ENCODE measurements around the gene FBXO17.
"Not testable (repeated sequence)": the region's sequence is repeated elsewhere in the genome, so short reads cannot be mapped to it uniquely, and the experiment has no call there.

FBXO17 gene

DNA sequence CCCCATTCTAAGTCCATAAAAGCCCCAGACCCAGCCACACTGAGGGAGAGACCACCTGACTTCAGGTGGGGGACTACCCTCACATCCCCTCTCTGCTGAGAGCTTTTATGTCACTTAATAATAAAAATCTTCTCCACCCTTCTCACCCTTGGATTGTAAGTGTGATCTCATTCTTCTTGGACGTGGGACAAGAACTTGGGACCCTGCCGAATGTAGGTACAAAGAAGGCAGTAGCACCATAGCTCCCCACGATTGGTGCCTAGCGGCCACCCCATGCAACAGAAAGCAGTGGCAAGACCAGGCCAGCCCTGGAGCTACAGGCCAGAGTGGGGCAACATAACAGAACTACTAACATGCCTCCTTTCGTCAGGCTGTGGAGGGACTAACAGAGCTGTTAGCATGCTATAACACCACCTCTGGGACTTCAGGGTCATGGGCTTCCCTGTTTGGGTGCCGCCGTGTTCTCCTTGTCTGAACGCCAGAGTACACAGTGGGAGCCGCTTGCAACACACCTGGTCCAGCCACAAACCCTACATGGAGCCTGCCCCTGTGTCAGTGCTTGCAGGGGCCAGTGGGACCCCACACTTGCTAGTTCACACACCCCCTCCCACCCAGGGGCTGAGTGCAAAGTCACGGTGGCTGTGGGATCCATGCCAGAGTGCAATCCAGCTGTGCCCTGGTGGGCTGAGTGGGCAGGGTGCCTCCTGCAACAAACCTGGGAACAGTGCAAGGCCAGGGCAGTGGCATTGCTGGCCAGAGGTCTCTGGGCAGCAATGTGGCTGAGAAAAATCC, 5.2 kb upstream of the FBXO17 start:
- DNase-seq (ENCODE audit: low read depth in 2 of 3, low spot score in 1 of 3): no peak

DNA sequence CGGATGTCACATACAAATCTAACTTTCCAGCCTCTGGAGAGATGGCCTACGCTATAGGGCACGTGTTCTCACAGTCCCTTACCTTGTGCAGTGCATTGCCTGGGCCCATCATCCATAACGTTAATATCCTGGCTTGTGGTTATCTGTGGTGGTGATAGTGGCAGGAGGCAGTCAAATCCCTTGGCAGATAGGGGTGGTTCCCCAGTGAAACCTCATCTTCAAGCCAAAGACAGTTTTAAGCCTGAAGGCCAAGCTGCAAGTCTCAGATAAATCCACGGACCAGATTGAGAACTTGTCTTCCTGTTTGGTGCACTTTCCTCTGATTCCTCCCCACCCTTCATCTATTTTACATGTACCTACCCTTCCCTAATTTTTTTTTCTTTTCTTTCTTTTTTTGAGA, 4.3 kb upstream of the FBXO17 start:
- DNase-seq (ENCODE audit: low read depth in 2 of 3, low spot score in 1 of 3): no peak

DNA sequence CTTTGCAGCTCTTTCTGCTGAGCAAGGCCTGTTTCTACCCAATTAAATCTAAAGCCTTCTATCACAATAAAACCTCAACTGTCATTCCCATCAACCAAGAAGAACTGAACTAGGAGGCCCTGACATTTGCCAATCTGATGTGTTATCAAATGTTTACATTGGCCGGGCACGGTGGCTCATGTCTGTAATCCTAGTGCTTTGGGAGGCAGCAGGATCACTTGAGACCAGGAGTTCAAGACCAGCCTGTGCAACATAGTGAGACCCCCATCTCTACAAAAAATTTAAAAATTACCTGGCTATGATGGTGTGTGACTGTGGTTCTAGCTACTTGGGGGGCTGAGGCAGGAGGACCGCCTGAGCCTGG, 2.8 kb upstream of the FBXO17 start:
- DNase-seq (ENCODE audit: low read depth in 2 of 3, low spot score in 1 of 3): no peak

DNA sequence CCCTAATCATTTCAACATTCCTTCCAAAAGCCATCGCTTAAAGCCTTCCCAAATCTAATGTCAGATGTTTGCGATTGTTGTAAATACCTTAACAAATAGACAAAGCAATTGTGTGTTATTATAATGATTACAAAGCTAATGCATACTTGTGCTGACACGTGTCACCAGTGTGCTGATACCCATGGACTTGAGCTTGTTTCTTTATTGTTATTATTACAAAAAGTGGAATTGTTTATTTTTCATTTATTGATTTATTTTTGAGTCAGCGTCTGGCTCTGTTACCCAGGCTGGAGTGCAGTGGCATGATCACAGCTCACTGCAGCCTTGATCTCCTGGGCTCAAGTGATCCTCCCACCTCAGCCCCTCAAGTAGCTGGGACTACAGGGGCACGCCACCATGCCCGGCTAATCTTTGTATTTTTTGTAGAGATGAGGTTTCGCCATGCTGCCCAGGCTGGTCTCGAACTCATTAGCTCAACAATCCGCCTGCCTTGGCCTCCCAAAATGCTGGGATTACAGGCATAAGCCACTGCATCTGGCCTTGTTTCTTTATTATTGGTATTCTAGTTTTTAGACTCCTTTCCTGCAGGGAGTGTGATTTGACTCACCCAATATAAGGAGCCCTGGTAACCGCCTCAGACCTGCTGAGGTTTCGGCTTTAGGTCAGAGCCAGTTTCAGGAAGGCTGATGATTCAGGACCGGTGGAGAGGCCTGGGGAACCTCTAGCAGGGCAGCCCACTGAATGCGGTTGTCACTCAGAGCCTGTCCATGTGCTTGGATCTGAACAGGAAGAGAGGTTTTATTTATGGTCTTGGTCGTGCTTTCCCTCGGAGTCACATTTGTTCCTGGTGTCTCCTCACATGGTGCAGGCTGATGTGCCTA, 2.1 kb upstream of the FBXO17 start:
- DNase-seq (ENCODE audit: low read depth in 2 of 3, low spot score in 1 of 3): peak; percentile 57 to 70 (median 62)

DNA sequence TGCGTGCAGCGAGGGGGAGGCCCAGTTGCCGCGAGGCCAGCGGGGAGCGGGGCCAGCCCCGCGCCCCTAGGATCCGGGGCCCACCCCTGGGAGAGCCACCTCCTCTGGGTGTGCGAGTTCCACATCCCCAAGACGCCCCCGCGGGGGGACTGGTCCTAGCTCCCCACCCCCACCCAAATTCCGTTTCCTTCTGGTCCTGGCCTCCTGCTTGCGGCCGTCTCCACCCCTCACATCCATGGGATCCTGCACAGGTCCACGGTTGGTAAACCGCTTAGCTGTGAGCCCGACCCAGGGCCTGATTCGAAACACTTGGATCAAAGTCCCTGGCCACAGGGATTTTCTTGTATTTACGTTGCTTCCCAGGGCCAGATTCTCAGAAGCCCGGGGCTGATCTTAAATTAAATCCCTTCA, 324 bp upstream of the FBXO17 start:
- DNase-seq (ENCODE audit: low read depth in 2 of 3, low spot score in 1 of 3): no peak

DNA sequence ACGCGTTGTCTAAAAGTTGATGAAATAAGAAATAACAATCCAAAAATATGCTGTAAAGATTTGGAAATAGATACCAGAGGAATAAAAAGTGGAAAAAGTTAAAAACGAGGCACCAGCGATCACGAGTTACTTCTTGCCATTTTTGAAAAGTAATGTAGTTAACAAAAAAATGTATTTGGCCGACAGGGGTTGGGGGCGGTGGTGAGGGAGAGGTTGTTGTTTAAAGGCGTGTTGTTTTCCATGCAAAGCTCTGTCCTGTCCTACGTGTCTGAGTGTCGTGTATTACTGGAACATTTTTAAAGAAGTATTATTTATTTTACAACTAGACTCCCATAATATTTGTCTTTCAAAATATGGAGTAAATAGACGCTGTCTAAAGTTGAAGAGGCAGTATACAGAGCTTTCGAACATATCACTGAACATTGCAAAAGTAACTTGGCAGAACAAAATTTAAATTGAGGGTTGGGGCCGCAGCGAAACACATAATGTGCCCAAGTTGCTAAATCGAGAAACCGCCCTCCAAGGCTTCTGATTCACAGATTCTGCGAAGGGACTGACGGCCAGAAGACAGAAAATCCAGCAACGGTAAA, 823 bp downstream of the FBXO17 start:
- DNase-seq (ENCODE audit: low read depth in 2 of 3, low spot score in 1 of 3): no peak

DNA sequence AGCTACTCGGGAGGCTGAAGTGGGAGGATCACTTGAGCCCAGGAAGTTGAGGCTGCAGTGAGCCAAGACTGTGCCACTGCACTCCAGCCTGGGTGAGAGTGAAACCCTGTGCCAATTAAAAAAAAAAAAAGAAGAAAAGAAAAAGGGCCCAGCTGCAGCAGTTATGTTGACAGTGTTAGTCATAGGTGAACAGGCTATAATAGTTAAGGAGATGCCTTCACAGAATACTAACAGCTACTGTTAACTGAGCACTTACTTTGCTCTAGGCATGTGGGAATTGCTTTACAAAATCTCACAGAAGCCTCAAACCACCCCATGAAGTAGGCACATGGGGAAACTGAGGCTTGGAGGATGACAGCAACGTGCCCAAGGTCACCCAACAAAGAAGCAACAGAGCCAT, 3.9 kb downstream of the FBXO17 start:
- DNase-seq (ENCODE audit: low read depth in 2 of 3, low spot score in 1 of 3): no peak

DNA sequence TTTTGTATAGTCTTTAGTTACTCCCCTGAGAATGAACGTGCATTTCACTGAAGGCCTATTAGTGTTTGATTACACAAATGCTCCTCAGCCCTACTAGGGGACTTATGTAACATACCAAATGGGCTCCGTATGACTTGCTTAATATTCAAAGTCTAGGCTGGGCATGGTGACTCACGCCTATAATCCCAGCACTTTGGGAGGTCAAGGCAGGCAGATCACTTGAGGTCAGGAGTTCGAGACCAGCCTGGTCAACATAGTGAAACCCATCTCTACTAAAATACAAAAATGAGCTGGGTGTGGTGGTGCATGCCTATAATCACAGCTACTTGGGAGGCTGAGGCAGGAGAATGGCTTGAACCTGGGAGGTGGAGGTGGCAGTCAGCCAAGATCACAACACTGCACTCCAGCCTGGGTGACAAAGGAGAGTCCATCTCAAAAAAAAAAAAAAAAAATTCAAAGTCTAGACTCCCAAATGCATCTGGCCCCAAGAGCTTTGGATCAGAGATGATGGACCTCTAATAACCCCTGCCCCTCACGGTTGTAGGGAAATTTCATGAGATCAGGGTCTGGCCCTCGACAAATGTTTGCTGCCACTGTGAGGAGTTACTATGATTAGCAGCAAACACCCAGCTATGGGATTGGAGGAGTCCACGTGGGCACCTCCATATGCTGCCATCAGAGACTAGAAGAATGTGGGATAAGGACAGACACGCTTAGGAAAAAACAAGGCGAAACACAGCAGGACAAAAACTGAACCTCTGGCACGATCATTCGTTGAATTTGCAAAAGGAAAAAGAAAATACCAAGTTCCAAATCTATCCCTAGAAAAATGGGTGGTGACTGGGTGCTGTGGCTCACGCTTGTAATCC, 4.6 kb downstream of the FBXO17 start:
- no peak for DNase-seq (ENCODE audit: low read depth in 2 of 3, low spot score in 1 of 3)

DNA sequence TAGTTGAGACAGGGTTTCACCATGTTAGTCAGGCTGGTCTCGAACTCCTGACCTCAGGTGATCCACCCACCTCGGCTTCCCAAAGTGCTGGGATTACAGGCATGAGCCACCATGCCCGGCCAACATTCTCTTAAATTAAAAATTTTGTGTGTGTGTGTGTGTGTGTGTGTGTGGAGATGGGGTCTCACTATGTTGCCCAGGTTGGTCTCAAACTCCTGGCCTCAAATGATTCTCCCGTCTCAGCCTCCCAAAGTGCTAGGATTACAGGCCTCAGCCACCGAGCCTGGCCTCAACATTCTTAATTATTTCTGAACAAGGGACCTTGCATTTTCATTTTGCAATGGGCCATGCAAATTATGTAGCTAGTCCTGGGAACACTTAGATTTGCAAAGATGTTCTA, 9.4 kb downstream of the FBXO17 start:
- not testable (repeated sequence) for DNase-seq (ENCODE audit: low read depth in 2 of 3, low spot score in 1 of 3)

DNA sequence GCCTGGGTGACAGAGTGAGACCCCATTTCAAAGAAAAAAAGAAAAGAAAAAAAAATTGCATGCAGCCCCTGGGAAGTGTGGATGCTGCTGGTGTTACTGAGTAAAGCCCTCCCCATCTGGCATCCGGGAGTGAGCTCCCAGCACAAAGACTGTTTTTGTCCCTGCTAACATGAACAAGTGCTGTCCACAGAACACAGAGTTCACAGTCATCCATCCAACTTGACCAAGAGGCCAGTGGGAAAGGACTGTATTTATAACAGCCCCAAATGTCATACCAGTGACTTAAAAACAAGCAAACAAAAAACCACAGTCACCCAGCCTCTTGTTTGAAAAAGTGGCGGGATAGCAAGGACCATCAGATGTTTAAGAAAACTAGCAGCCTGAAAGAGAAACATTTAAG, 10.8 kb downstream of the FBXO17 start:
- no peak for DNase-seq (ENCODE audit: low read depth in 2 of 3, low spot score in 1 of 3)

DNA sequence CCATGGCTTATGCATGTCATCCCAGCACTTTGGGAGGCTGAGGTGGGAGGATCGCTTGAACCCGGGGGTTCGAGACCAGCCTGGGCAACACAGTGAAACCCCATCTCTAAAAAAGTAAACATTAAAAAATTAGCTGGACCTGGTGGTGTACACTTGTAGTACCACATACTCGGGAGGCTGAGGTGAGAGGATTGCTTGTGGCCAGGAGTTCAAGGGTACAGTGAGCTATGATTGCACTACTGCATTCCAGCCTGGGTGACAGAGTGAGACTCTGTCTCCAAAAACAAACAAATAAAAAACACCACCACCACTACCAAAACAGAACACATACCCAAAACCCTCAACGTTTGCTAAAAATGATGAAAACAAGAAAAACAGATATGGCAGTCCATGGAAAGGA, 15.9 kb downstream of the FBXO17 start:
- DNase-seq (ENCODE audit: low read depth in 2 of 3, low spot score in 1 of 3): no peak

DNA sequence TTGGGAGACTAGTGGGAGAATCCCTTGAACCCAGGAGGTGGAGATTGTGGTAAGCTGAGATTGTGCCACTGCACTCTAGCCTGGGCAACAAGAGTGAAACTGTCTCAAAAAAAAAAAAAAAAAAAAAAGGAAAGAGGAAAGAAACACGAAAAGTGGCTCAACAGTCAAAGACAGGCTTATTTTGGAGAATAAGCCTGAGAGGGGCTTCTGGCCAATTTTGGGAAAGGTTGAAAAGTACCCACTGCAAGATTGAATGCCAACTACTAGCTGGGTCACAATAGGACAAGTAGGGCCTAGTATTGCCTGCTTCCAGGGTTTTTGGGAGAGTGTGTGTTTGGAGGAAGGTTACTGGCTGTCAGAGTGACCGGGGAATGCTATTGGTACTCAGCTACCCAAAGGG, 17.2 kb downstream of the FBXO17 start:
- no peak for DNase-seq (ENCODE audit: low read depth in 2 of 3, low spot score in 1 of 3)

DNA sequence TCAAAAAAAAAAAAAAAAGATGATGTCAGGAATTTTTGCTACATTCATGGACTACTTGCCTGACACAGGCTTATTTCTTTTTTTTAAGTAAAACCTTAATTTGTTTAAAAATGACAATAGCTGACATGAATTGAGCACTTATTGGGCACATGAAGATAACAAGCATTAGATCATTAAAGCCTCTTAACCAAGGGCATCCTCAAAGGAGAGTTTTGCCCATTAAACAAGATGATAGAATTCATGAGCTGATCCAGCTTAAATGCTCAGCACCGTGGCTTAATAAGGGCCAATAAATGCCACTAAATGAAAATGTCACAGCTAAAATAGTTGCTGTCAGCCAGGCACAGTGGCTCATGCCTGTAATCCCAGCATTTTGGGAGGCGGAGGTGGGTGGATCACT, 19.3 kb downstream of the FBXO17 start:
- DNase-seq (ENCODE audit: low read depth in 2 of 3, low spot score in 1 of 3): no peak

DNA sequence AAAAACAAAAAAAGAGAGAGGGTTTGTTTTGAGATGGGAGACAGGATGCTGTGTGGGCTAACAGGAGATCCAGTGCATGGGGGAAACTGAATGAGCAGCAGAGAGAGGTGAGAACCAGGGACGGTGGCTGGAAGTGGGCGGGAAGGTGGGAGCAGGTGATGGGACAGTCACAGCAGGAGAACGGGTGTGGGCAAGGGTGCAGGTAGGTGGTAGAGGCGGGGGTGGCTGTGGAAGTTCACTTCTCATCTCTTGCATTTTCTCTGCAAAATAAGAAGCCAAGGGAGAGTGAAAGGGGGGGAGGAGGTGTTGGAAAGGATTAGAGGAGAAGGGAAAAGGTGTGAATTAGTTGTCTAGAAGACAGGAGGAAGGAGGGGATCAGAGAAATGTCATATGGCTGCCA, 21.9 kb downstream of the FBXO17 start:
- no peak for DNase-seq (ENCODE audit: low read depth in 2 of 3, low spot score in 1 of 3)

DNA sequence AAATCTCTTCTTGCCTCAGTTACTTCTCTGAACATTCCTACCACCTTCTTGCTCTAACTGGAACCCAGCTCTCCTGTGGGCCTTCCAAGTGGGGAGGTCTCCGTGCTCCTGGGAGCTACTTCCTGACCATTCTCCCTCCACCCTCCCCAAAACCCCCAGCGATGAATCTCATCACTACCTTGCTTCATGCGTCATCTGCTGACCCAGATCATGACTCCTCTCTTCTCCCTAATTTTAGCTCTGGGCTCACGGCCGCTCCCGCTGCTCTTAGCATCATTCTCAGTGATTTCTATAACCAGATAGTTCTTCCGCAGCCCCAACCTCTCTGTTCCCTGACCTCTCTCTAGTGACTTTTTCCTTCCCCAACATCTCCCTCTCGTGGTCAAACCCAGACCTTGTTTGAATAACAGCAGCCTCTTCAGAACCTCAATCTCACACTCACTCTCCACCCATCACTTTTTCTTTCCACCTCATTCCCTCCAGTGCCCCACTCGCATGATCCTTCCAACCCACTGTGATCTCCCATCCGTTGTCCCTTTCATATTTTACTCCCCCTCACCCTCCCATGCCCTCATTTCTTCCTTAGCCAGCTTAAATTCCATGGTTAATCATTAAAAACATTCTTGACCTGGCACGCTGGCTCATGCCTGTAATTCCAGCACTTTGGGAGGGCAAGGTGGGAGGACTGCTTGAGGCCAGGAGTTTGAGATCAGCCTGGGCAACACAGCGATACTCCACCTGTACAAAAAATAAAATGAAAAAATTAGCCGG, 23.0 kb downstream of the FBXO17 start:
- DNase-seq (ENCODE audit: low read depth in 2 of 3, low spot score in 1 of 3): peak in 1 of 3 donors; percentile 30

DNA sequence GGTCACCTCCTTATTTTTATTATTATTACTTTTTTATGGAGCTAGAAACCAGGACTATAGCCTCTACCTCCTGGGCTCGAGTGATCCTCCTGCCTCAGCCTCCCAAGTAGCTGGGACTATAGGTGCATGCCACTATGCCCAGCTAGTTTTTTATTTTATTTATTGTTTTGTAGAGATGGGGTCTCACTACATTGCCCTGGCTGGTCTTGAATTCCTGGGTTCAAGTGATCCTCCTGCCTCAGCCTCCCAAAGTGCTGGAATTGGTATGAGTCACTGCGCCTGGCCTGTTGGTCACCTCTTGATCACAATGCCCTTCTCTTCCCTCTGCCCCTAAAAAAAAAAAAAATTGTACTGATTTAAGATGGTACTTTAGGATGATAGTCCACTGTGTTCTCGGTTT, 24.4 kb downstream of the FBXO17 start:
- DNase-seq (ENCODE audit: low read depth in 2 of 3, low spot score in 1 of 3): no peak

DNA sequence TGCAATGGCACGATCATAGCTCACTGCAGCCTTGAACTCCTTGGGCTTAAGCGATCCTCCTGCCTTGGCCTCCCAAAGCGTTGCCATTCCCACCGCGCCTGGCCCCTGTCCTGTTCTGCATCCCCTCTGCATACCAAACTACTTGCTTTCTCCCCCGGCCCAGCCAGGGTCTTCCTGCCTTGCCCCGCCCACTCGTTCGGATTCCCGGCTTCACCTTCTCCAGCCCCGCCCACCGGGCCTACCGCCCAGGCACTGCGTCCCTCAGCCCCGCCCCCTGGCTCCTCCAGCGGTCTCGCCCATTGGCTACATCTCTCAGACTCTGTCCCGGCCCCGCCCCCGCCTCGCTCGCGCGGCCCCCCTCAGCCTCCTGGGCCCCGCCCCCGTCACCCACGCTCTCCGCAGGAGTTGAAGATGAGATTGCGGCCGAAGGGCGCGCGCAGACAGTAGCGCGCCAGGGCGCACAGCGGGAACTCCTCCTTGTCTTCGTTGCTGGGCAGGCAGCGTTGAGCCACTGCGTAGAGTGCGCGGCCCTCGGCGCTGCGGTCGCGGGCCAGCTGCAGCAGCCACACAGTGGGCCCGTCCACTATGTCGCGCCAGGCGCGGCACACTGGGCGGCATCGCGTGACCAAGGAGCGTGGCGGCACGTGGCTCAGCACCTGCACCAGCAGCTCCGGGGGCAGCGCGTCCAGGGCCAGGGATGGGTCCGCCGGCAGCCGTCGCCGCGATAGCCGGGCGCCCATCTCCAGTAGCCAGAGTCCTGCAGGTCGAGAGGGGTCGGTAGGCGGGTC, 25.8 kb downstream of the FBXO17 start:
- peak; percentile 80 to 84 (median 82) for DNase-seq (ENCODE audit: low read depth in 2 of 3, low spot score in 1 of 3)

DNA sequence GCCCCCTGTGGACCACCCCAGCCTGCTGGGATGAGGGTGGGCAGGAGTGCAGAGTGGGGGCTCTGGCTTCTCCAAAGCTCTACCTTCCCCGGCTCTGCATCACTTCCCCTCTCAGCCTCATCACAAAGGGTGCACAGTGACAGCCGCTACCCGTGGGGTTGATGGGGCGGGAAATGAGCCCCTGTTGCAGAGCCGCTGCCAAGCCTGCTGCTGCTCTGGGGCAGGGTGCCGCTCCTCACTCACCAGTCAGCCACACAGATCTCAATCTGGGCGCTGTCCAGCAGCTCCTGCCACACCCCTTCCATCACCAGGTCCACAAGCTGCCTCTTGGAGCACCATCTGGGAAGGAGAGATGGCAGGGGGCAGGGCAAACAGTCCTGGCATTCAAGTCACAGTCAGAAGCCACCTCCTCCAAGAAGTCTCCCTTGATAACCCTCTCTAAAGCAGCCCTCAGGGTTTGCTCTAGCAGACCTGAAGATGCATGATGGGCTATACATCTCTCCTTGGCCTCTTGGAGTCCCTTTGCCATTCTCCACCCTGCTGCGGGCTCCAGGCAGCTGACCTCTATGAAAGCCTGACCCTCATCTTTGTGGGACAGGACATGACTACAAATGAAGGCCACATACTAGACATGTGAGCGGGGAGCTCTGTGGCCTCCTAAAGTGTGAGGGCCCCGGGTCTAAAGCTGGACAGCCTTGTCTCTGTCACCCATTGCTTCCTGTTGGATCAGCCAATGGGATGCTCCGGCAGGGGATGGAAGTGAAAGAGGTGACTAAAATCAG, 29.1 kb downstream of the FBXO17 start:
- DNase-seq (ENCODE audit: low read depth in 2 of 3, low spot score in 1 of 3): no peak

All from stimulated activated CD4-positive, alpha-beta T cell treated with anti-CD3 and anti-CD28 coated beads, Interleukin-12 subunit alpha, Interleukin-12 subunit beta, amount 100 ng/mL, for 48 hours (primary cell).